ENCODE results near the gene TMED1.
"Not testable (repeated sequence)": the region's sequence is repeated elsewhere in the genome, so short reads cannot be mapped to it uniquely, and the experiment has no call there.

Gene TMED1

GRCh38 chr19:10876459-10877240 is 40.6 kb upstream of the TMED1 start:
- TF ChIP-seq, protein P1, sequence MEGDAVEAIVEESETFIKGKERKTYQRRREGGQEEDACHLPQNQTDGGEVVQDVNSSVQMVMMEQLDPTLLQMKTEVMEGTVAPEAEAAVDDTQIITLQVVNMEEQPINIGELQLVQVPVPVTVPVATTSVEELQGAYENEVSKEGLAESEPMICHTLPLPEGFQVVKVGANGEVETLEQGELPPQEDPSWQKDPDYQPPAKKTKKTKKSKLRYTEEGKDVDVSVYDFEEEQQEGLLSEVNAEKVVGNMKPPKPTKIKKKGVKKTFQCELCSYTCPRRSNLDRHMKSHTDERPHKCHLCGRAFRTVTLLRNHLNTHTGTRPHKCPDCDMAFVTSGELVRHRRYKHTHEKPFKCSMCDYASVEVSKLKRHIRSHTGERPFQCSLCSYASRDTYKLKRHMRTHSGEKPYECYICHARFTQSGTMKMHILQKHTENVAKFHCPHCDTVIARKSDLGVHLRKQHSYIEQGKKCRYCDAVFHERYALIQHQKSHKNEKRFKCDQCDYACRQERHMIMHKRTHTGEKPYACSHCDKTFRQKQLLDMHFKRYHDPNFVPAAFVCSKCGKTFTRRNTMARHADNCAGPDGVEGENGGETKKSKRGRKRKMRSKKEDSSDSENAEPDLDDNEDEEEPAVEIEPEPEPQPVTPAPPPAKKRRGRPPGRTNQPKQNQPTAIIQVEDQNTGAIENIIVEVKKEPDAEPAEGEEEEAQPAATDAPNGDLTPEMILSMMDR (IDR thresholded peaks at IDR 0.05; ENCODE audit: insufficient read depth, low read depth, low read length, missing control alignments): no peak
- H3K4me3 ChIP-seq (ENCODE audit: low read length): no peak overlapping the region
- DNase-seq (ENCODE audit: low read depth): no peak

- TF ChIP-seq, protein P1 (IDR thresholded peaks at IDR 0.05; ENCODE audit: insufficient read depth, low read depth, low read length, missing control alignments): no peak
- no peak for DNase-seq (ENCODE audit: low read depth)
- H3K4me3 ChIP-seq (ENCODE audit: low read length): no peak overlapping the region
Observed at GRCh38 chr19:10874024-10874423, 38.0 kb upstream of the TMED1 start.

GRCh38 chr19:10872546-10873107 is 36.6 kb upstream of the TMED1 start:
- no peak for DNase-seq (ENCODE audit: low read depth)
- peak overlapping the region; percentile 83 for H3K4me3 ChIP-seq (ENCODE audit: low read length)
- TF ChIP-seq, protein P1 (IDR thresholded peaks at IDR 0.05; ENCODE audit: insufficient read depth, low read depth, low read length, missing control alignments): no peak

DNA sequence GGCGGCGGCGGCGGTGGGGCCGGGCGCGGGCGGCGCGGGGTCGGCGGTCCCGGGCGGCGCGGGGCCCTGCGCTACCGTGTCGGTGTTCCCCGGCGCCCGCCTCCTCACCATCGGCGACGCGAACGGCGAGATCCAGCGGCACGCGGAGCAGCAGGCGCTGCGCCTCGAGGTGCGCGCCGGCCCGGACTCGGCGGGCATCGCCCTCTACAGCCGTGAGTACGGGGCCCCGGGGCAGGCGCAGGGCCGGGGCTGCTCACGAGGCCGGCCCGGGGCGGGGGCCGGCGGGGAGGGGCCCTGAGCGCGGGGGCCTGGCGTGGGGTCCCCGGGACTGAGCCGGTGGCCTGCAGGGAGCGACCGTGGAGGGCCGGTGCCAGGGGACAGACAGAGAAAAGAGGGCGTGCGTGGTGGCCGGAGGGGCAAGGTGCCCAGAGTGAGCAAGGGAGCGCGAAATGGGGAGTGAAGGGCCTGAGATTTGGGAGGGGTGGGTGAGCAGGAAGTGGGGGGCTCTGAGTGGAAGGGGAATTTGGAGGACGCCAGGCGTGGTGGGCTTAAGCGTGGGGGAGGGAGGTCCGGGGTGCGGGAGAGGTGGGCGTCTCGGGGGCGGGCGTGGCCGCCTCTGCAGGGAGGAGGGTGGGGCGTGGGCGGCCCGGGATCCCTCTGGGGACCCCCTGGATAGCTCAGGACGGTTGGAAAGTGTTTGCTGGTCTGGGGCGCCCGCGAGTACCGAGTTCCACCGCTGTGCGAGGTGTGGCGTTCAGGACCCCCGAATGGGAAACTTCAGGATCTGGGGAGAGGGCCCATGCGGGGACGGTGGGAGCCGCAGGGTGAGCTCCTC is 35.9 kb upstream of the TMED1 start:
- TF ChIP-seq, protein P1 (IDR thresholded peaks at IDR 0.05; ENCODE audit: insufficient read depth, low read depth, low read length, missing control alignments): peak; percentile 18
- DNase-seq (ENCODE audit: low read depth): peak; percentile 24

GRCh38 chr19:10870955-10871603 is 35.1 kb upstream of the TMED1 start, which contains the start of gene CARM1:
Gene CARM1 (plus strand): TSS chr19:10871553. CDS start chr19:10871703, 150 bp downstream.
- H3K4me3 ChIP-seq (ENCODE audit: low read length): peak within 1 kb of the TSS; percentile 83
- TF ChIP-seq, protein P1 (IDR thresholded peaks at IDR 0.05; ENCODE audit: insufficient read depth, low read depth, low read length, missing control alignments): peak; percentile 36
- peak; percentile 99 for DNase-seq (ENCODE audit: low read depth)

More for the DNA sequence above, 35.9 kb upstream of the TMED1 start:
- H3K4me3 ChIP-seq (ENCODE audit: low read length): peak overlapping the region; percentile 83

DNA sequence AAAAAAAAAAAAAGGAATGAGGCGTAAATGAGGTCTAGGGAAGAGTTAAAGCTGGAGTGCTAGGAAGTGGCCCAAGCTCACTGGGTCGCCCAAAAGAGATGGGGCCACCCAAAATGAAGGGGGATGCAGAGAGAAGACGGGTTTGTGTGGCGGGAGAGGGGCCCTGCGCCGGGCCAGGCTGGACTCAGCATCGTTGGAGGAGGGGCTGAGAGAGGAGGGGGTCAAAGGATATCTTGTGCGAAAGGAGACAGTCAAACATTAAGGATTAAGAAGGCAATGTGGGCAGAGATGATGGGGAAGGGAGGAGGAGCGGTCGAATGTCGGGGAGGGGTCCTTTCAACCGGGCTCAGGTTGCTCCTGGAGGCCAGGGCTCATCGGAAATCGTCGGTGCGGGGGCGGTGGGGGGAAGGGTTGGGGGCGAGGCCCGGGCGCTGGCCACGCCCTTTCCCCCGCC is 34.5 kb upstream of the TMED1 start:
- TF ChIP-seq, protein P1 (IDR thresholded peaks at IDR 0.05; ENCODE audit: insufficient read depth, low read depth, low read length, missing control alignments): no peak
- peak overlapping the region; percentile 51 for H3K4me3 ChIP-seq (ENCODE audit: low read length)
- no peak for DNase-seq (ENCODE audit: low read depth)

DNA sequence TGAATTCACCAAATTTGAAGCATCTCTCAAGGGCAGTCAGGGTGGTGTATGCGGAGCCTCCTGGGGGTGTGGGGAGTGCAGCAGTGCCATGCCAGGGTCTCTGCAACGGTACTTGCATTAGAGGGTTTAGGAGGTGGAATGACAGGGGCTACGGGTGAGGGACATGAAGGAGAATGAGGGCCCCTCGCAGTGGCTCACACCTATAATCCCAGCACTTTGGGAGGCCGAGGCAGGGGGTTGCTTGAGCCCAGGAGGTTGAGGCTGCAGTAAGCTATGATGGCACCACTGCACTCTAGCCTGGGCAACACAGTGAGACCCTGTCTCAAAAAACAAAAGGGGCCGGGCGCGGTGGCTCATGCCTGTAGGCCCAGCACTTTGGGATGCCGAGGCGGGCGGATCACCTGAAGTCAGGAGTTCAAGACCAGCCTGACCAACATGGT is 33.9 kb upstream of the TMED1 start:
- H3K4me3 ChIP-seq (ENCODE audit: low read length); DNase-seq (ENCODE audit: low read depth): not testable (repeated sequence)
